Activated CD4-positive, alpha-beta memory T cell treated with anti-CD3 and anti-CD28 coated beads for 36 hours (primary cell): Measurements from ENCODE around the gene BRSK2. TPM values are rescaled to one million over a fixed set of nuclear protein-coding genes. Genes with fewer than 3 reads are reported as not detected.
"Not testable (repeated sequence)": the region's sequence is repeated elsewhere in the genome, so short reads cannot be mapped to it uniquely, and the experiment has no call there.

ENCODE experiments used
- CTCF ChIA-PET: fragments of 350-600 bp; sonication (Branson Sonifier 250); formaldehyde crosslinking; loops from one replicate; lab custom pipeline; 2021; ENCODE audit warnings: antibody characterized with exemption, inconsistent platforms; lab: Charles Lee
- POLR2A ChIA-PET: fragments of 350-600 bp; sonication (Branson Sonifier 250); formaldehyde crosslinking; loops from one replicate; lab custom pipeline; 2021; ENCODE audit warnings: antibody characterized with exemption; lab: Charles Lee
- DNase-seq: peaks from one replicate; pipeline ENCODE4 v3.0.0-alpha.2; 2020
- H3K27ac Mint-ChIP-seq: one replicate; pipeline ENCODE4 v1.8.0; 2021; ENCODE audit warnings: mixed read lengths
- H3K27me3 Mint-ChIP-seq: one replicate; pipeline ENCODE4 v1.8.0; 2021; ENCODE audit warnings: mixed read lengths
- H3K36me3 Mint-ChIP-seq: one replicate; pipeline ENCODE4 v1.8.0; 2021; ENCODE audit warnings: mixed read lengths
- H3K4me1 Mint-ChIP-seq: one replicate; pipeline ENCODE4 v1.8.0; 2021; ENCODE audit warnings: low read depth, mixed read lengths
- H3K4me3 Mint-ChIP-seq: one replicate; pipeline ENCODE4 v1.8.0; 2021; ENCODE audit warnings: mild to moderate bottlenecking, mixed read lengths
- H3K9me3 Mint-ChIP-seq: one replicate; pipeline ENCODE4 v1.8.0; 2021; ENCODE audit warnings: mixed read lengths
- intact Hi-C: fragments of 100-400 bp; cut with micrococcal nuclease; formaldehyde crosslinking; loops from one replicate; pipeline ENCODE4 v1.15.1; 2023
- total RNA-seq, 2 experiments: library from RNA; stranded (reverse); gene quantifications; one replicate each; pipeline ENCODE4 v1.2.3, GENCODE V29; 2021

The BRSK2 gene
- total RNA-seq, 2 experiments from 2014 or later, result 0.46 to 0.64 TPM

DNA sequence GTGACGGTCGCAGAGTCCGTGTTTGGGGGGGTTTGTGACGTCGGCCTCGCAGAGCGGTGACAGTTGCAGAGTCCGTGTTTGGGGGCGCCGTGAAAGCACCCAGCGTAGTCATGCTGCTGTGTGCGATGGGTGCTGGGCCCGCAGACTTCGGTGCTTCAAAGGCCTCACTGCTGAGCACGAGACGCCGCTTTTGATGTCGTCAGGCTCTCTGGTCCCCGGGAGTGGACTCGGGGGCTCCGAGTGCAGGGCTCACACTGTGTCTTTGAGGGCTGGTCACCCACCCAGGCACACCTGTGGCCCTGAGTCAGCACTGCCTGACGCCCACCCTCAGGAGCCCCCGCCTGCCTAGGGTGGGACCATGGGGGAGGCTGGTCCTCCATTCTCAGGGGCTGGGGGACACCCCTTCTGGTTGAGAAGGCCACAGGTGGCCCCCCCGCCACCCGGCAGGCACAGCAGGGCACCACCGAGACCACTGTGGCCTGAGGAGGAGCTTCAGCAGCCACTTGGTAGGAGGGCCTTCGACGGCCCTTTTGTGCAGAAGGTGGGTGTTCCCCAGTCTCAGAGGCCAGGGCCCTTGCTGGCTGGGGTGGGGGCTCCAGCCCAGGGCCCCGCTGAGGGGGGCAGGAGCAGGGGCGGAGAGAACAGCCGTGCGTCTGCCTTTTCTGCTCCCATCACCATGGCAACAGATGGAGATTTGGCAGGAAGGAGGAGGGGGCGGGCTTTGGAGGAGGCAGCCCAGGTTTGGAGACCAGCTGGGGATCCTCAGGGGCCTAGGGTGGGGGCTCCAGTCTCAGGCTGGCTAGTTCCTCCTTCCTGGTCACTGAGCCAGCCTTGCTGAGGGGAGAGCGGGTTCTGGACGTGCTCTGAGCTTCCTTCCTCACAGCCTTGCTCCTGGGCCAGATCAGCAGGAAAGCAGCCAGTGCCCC, 20.9 kb downstream of the BRSK2 start:
- Mint-ChIP-seq H3K4me3 (no peak overlapping the region), H3K9me3 (no peaks in the 10 kb centered on the region), H3K27me3 (no peaks in the 10 kb centered on the region), H3K27ac (no peak overlapping the region), H3K36me3 (no peaks in the 10 kb centered on the region), H3K4me1 (no peaks in the 10 kb centered on the region)
- no peak for DNase-seq
- CTCF ChIA-PET, result no interaction called here
- intact Hi-C loops, result no loop called here
- POLR2A ChIA-PET, result no interaction called here

DNA sequence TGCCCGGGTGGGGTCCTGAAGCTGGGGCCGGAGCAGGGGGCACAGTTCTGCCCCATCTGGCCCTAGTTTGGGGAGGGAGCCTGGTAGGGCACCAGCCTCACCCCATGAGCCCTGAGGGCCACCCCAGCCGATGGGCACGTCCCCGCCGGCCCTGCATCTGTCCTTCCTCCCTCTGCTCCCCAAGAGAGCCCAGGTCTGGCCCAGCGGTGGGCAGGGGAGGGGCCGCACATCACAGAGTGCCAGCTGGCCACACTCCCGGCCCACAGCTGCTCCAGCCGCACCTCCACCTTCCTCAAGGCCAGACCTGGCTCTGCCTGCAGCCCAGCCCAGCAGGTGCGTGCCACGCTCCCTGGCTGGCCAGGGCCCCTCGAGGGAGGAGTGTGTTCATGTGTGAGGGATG, 21.6 kb downstream of the BRSK2 start:
- Mint-ChIP-seq H3K9me3 (peaks cover 4% of the 10 kb centered on the region), H3K4me3 (no peak overlapping the region), H3K27ac (no peak overlapping the region), H3K4me1 (no peaks in the 10 kb centered on the region), H3K27me3 (no peaks in the 10 kb centered on the region), H3K36me3 (no peaks in the 10 kb centered on the region)
- POLR2A ChIA-PET, result no interaction called here
- DNase-seq, result no peak
- CTCF ChIA-PET, result no interaction called here
- intact Hi-C loops, result no loop called here

DNA sequence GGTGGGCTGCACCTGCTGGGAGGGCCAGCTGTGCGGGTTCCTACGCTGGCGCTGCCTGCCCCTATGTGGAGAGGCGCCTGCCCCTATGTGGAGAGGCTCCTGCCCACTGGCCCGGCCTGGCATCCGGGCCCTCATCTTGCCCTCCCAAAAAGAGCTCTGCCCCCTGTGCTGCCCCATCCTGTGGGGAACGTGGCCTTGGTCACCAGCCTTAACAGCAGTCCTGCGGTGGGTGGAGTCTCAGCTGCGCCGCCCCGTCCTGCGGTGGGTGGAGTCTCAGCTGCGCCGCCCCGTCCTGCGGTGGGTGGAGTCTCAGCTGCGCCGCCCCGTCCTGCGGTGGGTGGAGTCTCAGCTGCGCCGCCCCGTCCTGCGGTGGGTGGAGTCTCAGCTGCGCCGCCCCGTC, 22.0 kb downstream of the BRSK2 start:
- intact Hi-C loops, H3K27me3 Mint-ChIP-seq, H3K4me1 Mint-ChIP-seq, H3K27ac Mint-ChIP-seq, H3K9me3 Mint-ChIP-seq, CTCF ChIA-PET, H3K4me3 Mint-ChIP-seq, POLR2A ChIA-PET, DNase-seq, H3K36me3 Mint-ChIP-seq: not testable (repeated sequence)

DNA sequence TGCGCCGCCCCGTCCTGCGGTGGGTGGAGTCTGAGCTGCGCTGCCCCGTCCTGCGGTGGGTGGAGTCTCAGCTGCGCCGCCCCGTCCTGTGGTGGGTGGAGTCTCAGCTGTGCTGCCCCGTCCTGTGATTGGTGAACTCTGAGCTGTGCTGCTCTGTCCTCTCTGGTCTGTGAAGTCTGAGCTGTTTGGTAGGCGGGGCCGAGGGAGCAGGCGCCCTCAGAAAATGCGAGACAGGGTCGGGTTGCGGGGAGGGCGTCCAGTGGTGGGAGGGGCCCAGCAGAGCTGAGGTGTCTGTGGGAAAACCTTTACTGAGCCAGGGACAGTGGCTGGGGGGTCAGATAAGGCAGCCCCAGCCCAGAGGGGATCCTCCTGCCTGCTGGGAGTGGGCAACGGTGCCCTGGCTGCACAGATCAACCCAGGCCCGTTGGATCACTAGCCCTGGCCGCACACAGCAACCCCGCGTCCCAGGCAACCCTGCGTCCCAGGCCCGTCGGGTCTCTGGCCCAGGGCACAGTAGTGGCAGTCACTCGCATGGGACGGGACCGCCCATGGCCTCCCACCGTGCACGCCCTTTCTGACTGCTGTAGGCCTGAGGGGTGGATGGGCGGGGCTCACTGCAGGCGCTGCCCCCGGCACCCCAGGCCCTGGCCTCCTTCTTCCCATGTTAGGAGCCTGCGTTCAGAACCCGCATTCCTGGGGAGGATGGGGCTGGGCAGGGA, 22.8 kb downstream of the BRSK2 start:
- no peak for DNase-seq
- no peaks in the 10 kb centered on the region for H3K27me3 Mint-ChIP-seq
- peaks cover 10% of the 10 kb centered on the region for H3K9me3 Mint-ChIP-seq
- H3K27ac Mint-ChIP-seq, result no peak overlapping the region
- H3K4me1 Mint-ChIP-seq, result no peaks in the 10 kb centered on the region
- intact Hi-C loops, result no loop called here
- POLR2A ChIA-PET, result no interaction called here
- CTCF ChIA-PET, result no interaction called here
- no peak overlapping the region for H3K4me3 Mint-ChIP-seq
- H3K36me3 Mint-ChIP-seq, result peaks cover 2% of the 10 kb centered on the region

DNA sequence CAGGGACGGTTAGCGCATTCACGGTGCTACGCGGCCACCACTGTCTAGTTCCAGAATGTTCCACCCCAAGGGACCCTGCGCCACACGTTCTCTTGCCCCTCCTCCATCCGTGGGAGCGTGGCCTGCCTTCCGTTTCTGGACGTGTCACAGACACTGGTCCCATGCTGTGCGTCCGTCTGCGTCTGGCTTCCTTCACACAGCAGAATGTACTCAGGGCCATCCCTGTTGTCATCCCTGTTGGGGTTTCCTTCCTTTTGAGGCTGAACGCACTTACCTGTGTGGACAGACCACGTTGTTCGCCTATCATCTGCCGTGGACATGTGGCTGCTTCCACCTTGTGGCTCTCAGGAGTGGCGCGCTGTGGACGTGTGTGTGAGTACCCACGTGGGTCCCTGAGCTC, 24.9 kb downstream of the BRSK2 start:
- POLR2A ChIA-PET, result no interaction called here
- H3K4me3 Mint-ChIP-seq, result no peak overlapping the region
- no peak overlapping the region for H3K27ac Mint-ChIP-seq
- CTCF ChIA-PET, result interaction anchor here (0.6 kb wide), 1 partner anchor 149 kb away, joined by 3 read pairs; no protein-coding TSS in a partner anchor
- no peaks in the 10 kb centered on the region for H3K27me3 Mint-ChIP-seq
- DNase-seq, result no peak
- intact Hi-C loops, result no loop called here
- peaks cover 6% of the 10 kb centered on the region for H3K36me3 Mint-ChIP-seq
- peaks cover 24% of the 10 kb centered on the region for H3K9me3 Mint-ChIP-seq
- no peaks in the 10 kb centered on the region for H3K4me1 Mint-ChIP-seq

DNA sequence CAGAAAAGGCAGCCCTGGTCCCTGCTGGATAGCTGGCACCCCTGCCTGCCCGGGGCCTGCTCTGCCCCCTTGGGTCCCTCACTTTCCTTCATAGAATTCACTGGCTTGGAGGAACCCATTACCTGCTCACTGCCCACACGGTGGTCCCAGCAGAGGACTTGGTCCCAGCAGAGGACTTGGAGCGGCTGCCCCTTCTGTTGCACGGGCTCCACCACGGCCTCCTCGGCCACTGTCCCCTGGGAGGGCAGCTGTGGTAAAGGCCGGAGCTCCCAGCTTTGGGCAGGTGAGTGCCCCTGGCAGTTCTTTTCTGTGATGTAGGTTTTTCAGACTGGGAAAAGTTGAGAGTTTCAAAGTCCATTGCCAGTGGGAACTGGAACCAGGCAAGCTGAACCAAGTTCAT, 25.9 kb downstream of the BRSK2 start:
- no peak for DNase-seq
- H3K27me3 Mint-ChIP-seq, result no peaks in the 10 kb centered on the region
- H3K4me3 Mint-ChIP-seq, result no peak overlapping the region
- ChIA-PET CTCF (no interaction called here), POLR2A (no interaction called here)
- H3K36me3 Mint-ChIP-seq, result peaks cover 6% of the 10 kb centered on the region
- H3K27ac Mint-ChIP-seq, result no peak overlapping the region
- H3K9me3 Mint-ChIP-seq, result peaks cover 27% of the 10 kb centered on the region
- H3K4me1 Mint-ChIP-seq, result no peaks in the 10 kb centered on the region
- intact Hi-C loops, result no loop called here

DNA sequence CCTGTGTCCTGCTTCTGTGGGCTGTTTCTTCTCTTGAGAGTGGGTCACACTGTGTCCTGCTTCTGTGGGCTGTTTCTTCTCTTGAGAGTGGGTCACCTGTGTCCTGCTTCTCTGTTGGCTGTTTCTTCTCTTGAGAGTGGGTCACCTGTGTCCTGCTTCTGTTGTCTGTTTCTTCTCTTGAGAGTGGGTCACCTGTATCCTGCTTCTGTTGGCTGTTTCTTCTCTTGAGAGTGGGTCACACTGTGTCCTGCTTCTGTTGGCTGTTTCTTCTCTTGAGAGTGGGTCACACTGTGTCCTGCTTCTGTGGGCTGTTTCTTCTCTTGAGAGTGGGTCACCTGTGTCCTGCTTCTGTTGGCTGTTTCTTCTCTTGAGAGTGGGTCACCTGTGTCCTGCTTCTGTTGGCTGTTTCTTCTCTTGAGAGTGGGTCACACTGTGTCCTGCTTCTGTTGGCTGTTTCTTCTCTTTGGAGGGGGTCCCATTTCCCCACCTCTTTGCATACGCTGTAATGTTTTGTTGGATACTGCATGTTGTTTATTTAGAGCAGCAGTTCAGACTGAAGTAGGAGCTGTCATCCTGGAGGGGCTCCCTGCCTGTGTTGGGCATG, 28.6 kb downstream of the BRSK2 start:
- H3K4me1 Mint-ChIP-seq, POLR2A ChIA-PET, intact Hi-C loops, H3K4me3 Mint-ChIP-seq, H3K36me3 Mint-ChIP-seq, H3K27me3 Mint-ChIP-seq, H3K27ac Mint-ChIP-seq, DNase-seq: not testable (repeated sequence)
- H3K9me3 Mint-ChIP-seq, result peaks cover 27% of the 10 kb centered on the region
- CTCF ChIA-PET, result interaction anchor here (0.7 kb wide), 1 partner anchor 155 kb away, joined by 3 read pairs; no protein-coding TSS in a partner anchor

DNA sequence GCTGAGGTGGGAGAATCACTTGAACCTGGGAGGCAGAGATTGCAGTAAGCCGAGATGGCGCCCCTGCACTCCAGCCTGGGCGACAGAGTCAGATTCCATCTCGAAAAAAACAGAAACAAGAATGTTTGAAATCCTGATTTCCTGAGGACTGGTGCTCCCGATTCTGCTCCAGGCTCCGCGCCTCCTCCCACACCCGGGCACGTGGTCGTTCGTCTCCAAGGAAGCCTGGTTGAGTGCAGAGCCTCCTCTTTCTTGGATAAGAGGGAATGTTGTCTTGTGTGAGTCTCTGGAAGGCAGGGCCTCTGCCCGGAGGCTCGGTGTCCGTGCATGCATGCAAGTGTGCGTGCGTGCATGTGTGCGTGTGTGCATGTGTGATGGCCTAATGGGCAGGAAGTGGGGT, 30.1 kb downstream of the BRSK2 start:
- ChIA-PET CTCF (no interaction called here), POLR2A (no interaction called here)
- no peak for DNase-seq
- intact Hi-C loops, result no loop called here
- no peak overlapping the region for H3K4me3 Mint-ChIP-seq
- peaks cover 6% of the 10 kb centered on the region for H3K36me3 Mint-ChIP-seq
- peaks cover 3% of the 10 kb centered on the region for H3K27me3 Mint-ChIP-seq
- H3K27ac Mint-ChIP-seq, result no peak overlapping the region
- H3K4me1 Mint-ChIP-seq, result no peaks in the 10 kb centered on the region
- H3K9me3 Mint-ChIP-seq, result peaks cover 27% of the 10 kb centered on the region

DNA sequence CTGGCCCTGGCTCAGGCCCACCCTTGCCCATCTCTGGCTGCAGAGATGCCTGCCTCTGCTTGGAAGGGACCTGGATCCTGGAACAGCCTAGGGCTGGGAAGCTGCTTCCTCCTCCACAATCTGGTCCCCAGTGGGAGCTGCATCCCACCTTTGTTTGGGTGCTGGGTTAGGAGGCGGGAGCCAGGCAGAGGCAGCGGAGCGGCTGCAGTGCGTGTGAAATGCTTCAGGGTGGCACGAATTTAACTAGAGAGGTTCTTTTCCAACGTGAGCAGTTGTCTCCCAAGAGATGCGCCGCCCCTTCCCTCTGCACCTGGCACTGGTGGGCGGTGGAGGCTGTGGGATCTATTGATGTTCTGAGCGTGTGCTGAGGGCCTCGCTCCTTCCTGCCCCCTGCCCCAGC, 31.6 kb downstream of the BRSK2 start:
- peaks cover 23% of the 10 kb centered on the region for H3K9me3 Mint-ChIP-seq
- no peak overlapping the region for H3K4me3 Mint-ChIP-seq
- ChIA-PET CTCF (interaction anchor here (0.6 kb wide), 1 partner anchor 229 kb away, joined by 3 read pairs; no protein-coding TSS in a partner anchor), POLR2A (no interaction called here)
- intact Hi-C loops, result no loop called here
- H3K36me3 Mint-ChIP-seq, result peaks cover 6% of the 10 kb centered on the region
- no peaks in the 10 kb centered on the region for H3K4me1 Mint-ChIP-seq
- H3K27me3 Mint-ChIP-seq, result peaks cover 3% of the 10 kb centered on the region
- no peak overlapping the region for H3K27ac Mint-ChIP-seq
- no peak for DNase-seq

DNA sequence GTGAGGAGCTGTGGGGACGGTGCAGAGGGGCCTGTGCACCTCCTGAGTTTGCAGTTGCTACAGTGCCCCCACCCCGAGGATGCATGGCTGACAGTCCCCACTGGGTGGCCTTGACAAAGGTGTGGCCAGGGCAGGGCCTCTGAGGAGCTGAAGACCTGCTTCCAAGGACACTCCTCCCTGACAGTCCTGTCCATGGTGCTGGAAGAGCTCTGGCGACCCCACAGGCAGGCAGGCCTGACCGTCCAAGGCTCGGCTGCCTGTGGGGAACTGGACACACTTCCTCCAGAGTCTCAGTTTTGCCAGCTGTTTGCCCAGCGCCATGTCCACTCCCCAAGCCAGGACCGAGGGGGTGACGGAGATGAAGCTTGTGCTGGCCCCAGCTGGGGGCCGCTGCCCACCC, 32.7 kb downstream of the BRSK2 start:
- intact Hi-C loops, result no loop called here
- peaks cover 3% of the 10 kb centered on the region for H3K36me3 Mint-ChIP-seq
- DNase-seq, result no peak
- CTCF ChIA-PET, result no interaction called here
- no peak overlapping the region for H3K27ac Mint-ChIP-seq
- H3K27me3 Mint-ChIP-seq, result peaks cover 3% of the 10 kb centered on the region
- H3K4me3 Mint-ChIP-seq, result no peak overlapping the region
- H3K4me1 Mint-ChIP-seq, result no peaks in the 10 kb centered on the region
- peaks cover 16% of the 10 kb centered on the region for H3K9me3 Mint-ChIP-seq
- POLR2A ChIA-PET, result no interaction called here

DNA sequence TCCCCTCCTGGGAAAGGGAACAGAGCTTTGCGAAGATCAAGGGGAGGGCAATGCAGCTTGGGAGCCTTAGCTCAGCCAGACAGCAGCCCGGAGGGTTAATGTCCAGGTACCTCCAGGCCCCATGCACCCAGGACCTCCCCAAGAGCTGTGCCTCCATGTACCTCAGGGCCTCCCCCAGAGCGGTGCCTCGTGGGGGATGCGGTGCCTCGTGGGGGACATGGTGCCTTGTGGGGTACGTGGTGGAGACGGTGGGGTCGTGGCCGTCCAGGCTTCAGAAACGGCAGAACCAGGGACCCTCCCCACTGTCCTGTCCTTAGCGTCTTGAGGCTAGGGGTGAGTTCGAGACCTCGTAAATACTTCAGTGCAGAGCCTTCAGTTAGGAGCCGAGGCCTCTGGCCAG, 33.2 kb downstream of the BRSK2 start:
- Mint-ChIP-seq H3K27me3 (peaks cover 3% of the 10 kb centered on the region), H3K4me3 (no peak overlapping the region), H3K4me1 (no peaks in the 10 kb centered on the region), H3K27ac (no peak overlapping the region), H3K36me3 (peaks cover 3% of the 10 kb centered on the region), H3K9me3 (peaks cover 15% of the 10 kb centered on the region)
- DNase-seq, result no peak
- intact Hi-C loops, result no loop called here
- ChIA-PET CTCF (no interaction called here), POLR2A (no interaction called here)

DNA sequence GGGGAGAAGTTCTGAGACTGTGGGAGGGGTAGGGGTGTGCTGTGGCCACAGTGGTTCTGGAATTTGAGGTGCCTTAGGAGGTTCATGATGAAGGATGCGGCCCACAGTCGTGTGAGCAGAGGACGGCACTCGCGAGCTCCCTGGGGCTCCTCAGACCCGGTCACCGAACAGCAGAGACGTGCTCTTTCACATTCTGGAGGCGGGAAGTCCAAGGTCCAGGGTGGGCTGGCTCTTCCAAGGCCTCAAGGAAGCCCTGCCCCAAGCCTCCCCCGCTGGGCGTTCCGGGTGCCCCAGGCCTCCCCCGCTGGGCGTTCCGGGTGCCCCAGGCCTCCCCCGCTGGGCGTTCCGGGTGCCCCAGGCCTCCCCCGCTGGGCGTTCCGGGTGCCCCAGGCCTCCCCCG, 33.7 kb downstream of the BRSK2 start:
- CTCF ChIA-PET, H3K36me3 Mint-ChIP-seq, H3K27me3 Mint-ChIP-seq, DNase-seq, POLR2A ChIA-PET, H3K4me3 Mint-ChIP-seq, H3K27ac Mint-ChIP-seq, intact Hi-C loops, H3K4me1 Mint-ChIP-seq: not testable (repeated sequence)
- peaks cover 12% of the 10 kb centered on the region for H3K9me3 Mint-ChIP-seq
